Central memory CD8-positive, alpha-beta T cell (primary cell): ENCODE results near the gene GATAD2B.
"Not testable (repeated sequence)": the region's sequence is repeated elsewhere in the genome, so short reads cannot be mapped to it uniquely, and the experiment has no call there.

Experiments used
- ATAC-seq: fragments of 150-1000 bp; cut with Tn5 transposase; replicated peaks from 2 replicates; pipeline ENCODE4 v1.10.0; 2022; ENCODE audit warnings: mild to moderate bottlenecking, moderate FRiP score, moderate number of reproducible peaks; ENCODE audit not compliant: poor library complexity, severe bottlenecking; ENCODE audit errors: extremely low read depth
- DNase-seq, 2 donors: peaks; one replicate each; pipeline ENCODE4 v3.0.0; 2021; ENCODE audit warnings: low spot score in 2 of 2
- H3K27ac Mint-ChIP-seq: one replicate; pipeline ENCODE4 v1.8.0; 2022; ENCODE audit warnings: low read depth, mild to moderate bottlenecking, moderate library complexity, mixed read lengths
- H3K27me3 Mint-ChIP-seq: one replicate; pipeline ENCODE4 v1.8.0; 2022; ENCODE audit warnings: mixed read lengths
- H3K36me3 Mint-ChIP-seq: one replicate; pipeline ENCODE4 v1.8.0; 2022; ENCODE audit warnings: mild to moderate bottlenecking, moderate library complexity, mixed read lengths; ENCODE audit not compliant: insufficient read depth
- H3K4me1 Mint-ChIP-seq: one replicate; pipeline ENCODE4 v1.8.0; 2022; ENCODE audit warnings: mixed read lengths
- H3K4me3 Mint-ChIP-seq: one replicate; pipeline ENCODE4 v1.8.0; 2022; ENCODE audit warnings: mild to moderate bottlenecking, moderate library complexity, mixed read lengths
- H3K9me3 Mint-ChIP-seq: one replicate; pipeline ENCODE4 v1.8.0; 2022; ENCODE audit warnings: mixed read lengths

GATAD2B gene

GRCh38 chr1:153769221-153769620 is 153.6 kb downstream of the GATAD2B start:
- Mint-ChIP-seq H3K27me3 (no peaks in the 10 kb centered on the region), H3K4me3 (no peak overlapping the region), H3K27ac (peak overlapping the region; percentile 84), H3K36me3 (peaks cover 33% of the 10 kb centered on the region), H3K4me1 (peaks cover 10% of the 10 kb centered on the region), H3K9me3 (no peaks in the 10 kb centered on the region)
- ATAC-seq (no peak), DNase-seq (no peak)

GRCh38 chr1:153768316-153769181 is 154.2 kb downstream of the GATAD2B start:
- Mint-ChIP-seq H3K27me3 (no peaks in the 10 kb centered on the region), H3K4me1 (peaks cover 3% of the 10 kb centered on the region), H3K27ac (no peak overlapping the region), H3K9me3 (no peaks in the 10 kb centered on the region), H3K36me3 (peaks cover 33% of the 10 kb centered on the region), H3K4me3 (no peak overlapping the region)
- no peak for DNase-seq
- no peak for ATAC-seq

GRCh38 chr1:153767519-153767918 is 155.3 kb downstream of the GATAD2B start:
- Mint-ChIP-seq H3K36me3 (peaks cover 32% of the 10 kb centered on the region), H3K27me3 (no peaks in the 10 kb centered on the region), H3K4me1 (no peaks in the 10 kb centered on the region), H3K9me3 (no peaks in the 10 kb centered on the region), H3K4me3 (no peak overlapping the region), H3K27ac (no peak overlapping the region)
- DNase-seq (no peak), ATAC-seq (no peak)

GRCh38 chr1:153766663-153767062 is 156.1 kb downstream of the GATAD2B start:
- H3K4me3 Mint-ChIP-seq, DNase-seq, ATAC-seq, H3K27ac Mint-ChIP-seq, H3K4me1 Mint-ChIP-seq, H3K27me3 Mint-ChIP-seq, H3K9me3 Mint-ChIP-seq: not testable (repeated sequence)
- H3K36me3 Mint-ChIP-seq: peaks cover 35% of the 10 kb centered on the region

GRCh38 chr1:153764310-153764709 is 158.5 kb downstream of the GATAD2B start:
- H3K4me3 Mint-ChIP-seq: no peak overlapping the region
- H3K27ac Mint-ChIP-seq: no peak overlapping the region
- no peaks in the 10 kb centered on the region for H3K4me1 Mint-ChIP-seq
- H3K36me3 Mint-ChIP-seq: peaks cover 49% of the 10 kb centered on the region
- no peak for DNase-seq
- no peaks in the 10 kb centered on the region for H3K9me3 Mint-ChIP-seq
- no peak for ATAC-seq
- H3K27me3 Mint-ChIP-seq: no peaks in the 10 kb centered on the region

GRCh38 chr1:153763365-153764225 is 159.2 kb downstream of the GATAD2B start:
- H3K4me1 Mint-ChIP-seq: no peaks in the 10 kb centered on the region
- no peak for ATAC-seq
- H3K9me3 Mint-ChIP-seq: no peaks in the 10 kb centered on the region
- H3K27me3 Mint-ChIP-seq: no peaks in the 10 kb centered on the region
- no peak overlapping the region for H3K27ac Mint-ChIP-seq
- H3K36me3 Mint-ChIP-seq: peaks cover 51% of the 10 kb centered on the region
- H3K4me3 Mint-ChIP-seq: no peak overlapping the region
- no peak for DNase-seq

GRCh38 chr1:153760440-153760839 is 162.3 kb downstream of the GATAD2B start:
- ATAC-seq (no peak), DNase-seq (no peak)
- Mint-ChIP-seq H3K4me1 (no peaks in the 10 kb centered on the region), H3K27me3 (no peaks in the 10 kb centered on the region), H3K27ac (no peak overlapping the region), H3K4me3 (no peak overlapping the region), H3K9me3 (no peaks in the 10 kb centered on the region), H3K36me3 (peaks cover 37% of the 10 kb centered on the region)
